H7 (cell line): ENCODE data around the gene VPS41. TPM values are rescaled to one million over a fixed set of nuclear protein-coding genes. Genes with fewer than 3 reads are reported as not detected.

ENCODE experiments used
- DNase-seq: peaks from one replicate; pipeline ENCODE4 v3.0.0; 2012
- H3K27me3 ChIP-seq: 2 replicates; pipeline ENCODE4 v1.6.0; 2011; ENCODE audit warnings: mild to moderate bottlenecking, low read length; ENCODE audit not compliant: control insufficient read depth, insufficient read depth
- H3K36me3 ChIP-seq: replicated peaks from 2 replicates; pipeline ENCODE4 v1.5.1; 2011; ENCODE audit warnings: low read length; ENCODE audit not compliant: control insufficient read depth, insufficient read depth
- H3K4me3 ChIP-seq: 2 replicates; pipeline ENCODE4 v1.5.1; 2011; ENCODE audit warnings: low read depth, mild to moderate bottlenecking, control low read depth, low read length, moderate library complexity; ENCODE audit not compliant: insufficient read depth
- total RNA-seq: library from RNA; depleted of rRNA; stranded (reverse); fragments of >200 nt; shearing (Covaris generic); gene quantifications from 2 replicates; pipeline ENCODE4 v1.2.3, GENCODE V29; 2014

Gene VPS41
- total RNA-seq, 1 experiment from 2014 or later = 12.3 TPM

DNA sequence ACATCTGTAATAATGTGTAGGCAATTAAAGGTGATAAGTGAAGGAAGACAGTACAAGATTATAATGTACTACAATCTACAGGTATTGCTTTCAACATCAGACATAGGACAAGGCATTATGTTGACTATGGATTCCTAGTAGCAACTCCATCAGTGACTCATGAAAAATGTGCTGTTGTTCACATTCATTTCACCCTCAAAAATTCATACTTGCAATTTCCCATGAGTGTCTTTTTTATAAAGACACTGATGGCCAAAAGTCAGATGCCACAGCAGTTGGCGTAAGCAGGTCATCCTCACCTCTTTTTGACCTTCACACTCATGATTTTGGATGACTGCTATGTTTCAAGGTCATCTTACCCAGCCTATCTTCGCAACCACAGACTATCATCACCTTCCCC is 177.8 kb downstream of the VPS41 start:
- DNase-seq = no peak
- H3K4me3 ChIP-seq = no peak overlapping the region
- H3K27me3 ChIP-seq = no peaks in the 10 kb centered on the region
- H3K36me3 ChIP-seq = no peaks in the 10 kb centered on the region

DNA sequence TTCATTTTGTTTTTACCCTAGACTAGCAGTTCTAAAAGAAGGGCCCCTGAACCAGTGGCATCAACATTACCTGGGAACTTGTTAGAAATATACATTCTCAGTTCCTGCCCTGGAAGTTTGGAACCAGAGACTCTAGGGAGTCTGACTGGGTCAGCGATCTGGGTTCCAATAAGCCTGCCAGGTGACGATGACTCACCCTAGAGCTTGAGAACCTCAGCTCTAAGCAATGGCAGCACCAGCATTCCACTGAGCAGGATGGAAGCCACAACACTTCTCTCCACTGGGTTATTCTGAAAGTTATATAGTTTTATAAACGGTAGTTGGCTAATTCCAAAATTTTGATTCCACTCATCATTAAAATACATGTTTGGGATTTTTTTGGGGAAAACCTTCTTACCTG is 180.8 kb downstream of the VPS41 start:
- Histone ChIP-seq H3K36me3 (peaks cover 2% of the 10 kb centered on the region), H3K4me3 (no peak overlapping the region), H3K27me3 (no peaks in the 10 kb centered on the region)
- no peak for DNase-seq

DNA sequence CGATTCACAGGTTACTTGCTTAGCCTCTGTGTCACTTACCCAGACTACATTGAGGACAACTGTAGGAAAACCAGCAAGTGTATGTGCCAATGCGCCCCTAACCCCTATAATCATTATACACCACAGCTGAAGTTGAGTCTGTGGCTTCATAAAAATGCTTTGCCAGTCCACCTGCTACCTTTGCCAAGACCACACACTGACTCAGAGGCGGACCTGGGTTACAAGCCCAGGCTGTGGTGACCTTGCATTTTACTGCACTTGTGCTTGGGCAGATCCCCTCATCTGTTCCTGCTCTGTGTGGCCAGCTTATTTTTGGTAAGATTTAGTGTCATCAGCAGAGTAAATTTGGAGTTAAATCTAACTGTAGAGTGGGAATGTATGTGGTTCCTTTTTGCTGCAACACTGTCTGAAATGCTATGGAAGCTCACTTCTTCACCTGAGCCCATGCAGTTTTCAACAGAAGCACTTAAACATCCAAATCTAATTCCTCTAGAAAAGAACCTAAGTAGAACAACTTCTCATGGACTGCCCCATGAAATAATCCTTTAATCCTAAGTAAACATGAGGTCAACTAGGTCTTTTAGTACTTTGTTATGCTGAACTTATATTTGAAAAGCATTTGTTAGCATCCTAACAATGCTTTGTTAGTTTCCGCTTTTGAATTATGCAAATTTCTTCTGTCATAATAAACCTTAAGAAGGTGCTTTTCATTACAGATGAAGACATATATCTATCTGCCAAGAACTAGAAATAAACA is 181.6 kb downstream of the VPS41 start:
- no peak overlapping the region for H3K4me3 ChIP-seq
- H3K36me3 ChIP-seq = peaks cover 2% of the 10 kb centered on the region
- no peak for DNase-seq
- H3K27me3 ChIP-seq = no peaks in the 10 kb centered on the region

DNA sequence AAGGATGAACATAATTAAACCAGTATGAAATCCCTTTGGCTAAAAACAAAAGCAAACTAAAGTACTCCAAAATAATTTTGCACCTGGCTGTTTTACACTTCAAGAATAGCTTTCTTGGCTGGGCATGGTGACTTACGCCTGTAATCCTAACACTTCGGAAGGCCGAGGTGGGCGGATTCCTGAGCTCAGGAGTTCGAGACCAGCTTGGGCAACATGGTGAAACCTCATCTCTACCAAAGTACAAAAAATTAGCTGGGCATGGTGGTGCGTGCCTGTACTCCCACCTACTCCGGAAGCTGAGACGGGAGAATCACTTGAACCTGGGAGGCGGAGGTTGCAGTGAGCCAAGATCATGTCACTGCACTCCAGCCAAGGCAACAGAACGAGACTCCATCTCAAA is 185.7 kb downstream of the VPS41 start:
- Histone ChIP-seq H3K36me3 (peaks cover 5% of the 10 kb centered on the region), H3K27me3 (no peaks in the 10 kb centered on the region), H3K4me3 (no peak overlapping the region)
- no peak for DNase-seq

DNA sequence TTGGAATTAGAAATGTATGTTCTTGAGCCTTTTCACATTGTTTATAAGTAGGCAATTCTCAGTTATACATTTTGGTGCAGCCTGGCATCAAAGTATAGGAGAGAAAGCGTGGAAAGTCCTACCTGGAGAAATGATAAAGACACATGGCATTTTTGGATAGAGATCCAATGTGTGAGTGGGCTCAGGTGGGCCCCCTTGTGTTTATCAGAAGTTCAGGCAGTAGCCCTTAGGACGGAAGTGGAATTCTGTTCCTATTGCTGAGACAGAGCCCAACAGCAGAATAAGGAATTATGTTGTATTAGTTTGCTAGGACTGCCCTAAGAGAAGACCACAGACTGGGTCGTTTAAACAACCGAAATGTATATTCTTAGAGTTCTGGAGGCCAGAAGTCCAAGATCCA is 192.6 kb downstream of the VPS41 start:
- Histone ChIP-seq H3K4me3 (no peak overlapping the region), H3K27me3 (no peaks in the 10 kb centered on the region), H3K36me3 (no peaks in the 10 kb centered on the region)
- DNase-seq = peak; percentile 35

DNA sequence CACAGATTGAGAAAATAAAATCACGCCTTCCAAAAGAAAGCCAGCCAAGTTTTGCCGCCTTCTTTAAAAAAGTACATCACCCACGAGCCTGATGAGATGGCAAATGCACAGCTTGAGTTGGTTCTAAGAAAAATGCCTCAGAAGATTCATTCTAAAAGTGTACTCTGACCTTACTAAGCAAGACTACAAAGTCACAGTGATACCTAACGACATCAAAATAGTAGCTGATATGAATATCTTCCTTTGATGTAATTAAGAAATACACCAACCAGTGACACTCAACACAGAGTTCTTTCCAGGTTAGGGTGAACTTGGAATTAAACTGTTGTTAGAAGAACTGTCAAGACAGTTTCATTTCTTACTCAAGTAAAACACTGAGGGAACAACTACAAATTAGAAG is 199.9 kb downstream of the VPS41 start:
- H3K27me3 ChIP-seq = no peaks in the 10 kb centered on the region
- H3K36me3 ChIP-seq = no peaks in the 10 kb centered on the region
- DNase-seq = no peak
- H3K4me3 ChIP-seq = no peak overlapping the region

DNA sequence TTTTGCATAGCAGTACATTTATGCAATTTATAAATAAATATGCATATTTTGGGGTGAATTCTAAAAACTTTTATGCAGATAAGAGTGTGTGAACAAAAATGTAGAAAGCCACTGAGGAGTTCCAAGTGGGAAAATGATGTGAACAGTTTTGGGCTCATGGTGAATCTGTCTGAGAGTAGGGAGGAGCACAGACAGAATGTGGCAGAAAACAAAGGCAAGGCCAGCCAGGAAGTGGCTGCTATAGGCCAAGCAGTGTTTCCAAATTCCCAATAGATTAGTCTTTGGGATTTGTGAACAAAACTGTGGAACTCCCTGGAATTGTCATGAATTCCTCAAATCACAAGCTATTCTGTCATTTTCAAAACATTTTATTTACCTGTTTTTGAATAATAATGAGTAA is 204.2 kb downstream of the VPS41 start:
- H3K36me3 ChIP-seq = no peaks in the 10 kb centered on the region
- no peak for DNase-seq
- no peaks in the 10 kb centered on the region for H3K27me3 ChIP-seq
- no peak overlapping the region for H3K4me3 ChIP-seq

DNA sequence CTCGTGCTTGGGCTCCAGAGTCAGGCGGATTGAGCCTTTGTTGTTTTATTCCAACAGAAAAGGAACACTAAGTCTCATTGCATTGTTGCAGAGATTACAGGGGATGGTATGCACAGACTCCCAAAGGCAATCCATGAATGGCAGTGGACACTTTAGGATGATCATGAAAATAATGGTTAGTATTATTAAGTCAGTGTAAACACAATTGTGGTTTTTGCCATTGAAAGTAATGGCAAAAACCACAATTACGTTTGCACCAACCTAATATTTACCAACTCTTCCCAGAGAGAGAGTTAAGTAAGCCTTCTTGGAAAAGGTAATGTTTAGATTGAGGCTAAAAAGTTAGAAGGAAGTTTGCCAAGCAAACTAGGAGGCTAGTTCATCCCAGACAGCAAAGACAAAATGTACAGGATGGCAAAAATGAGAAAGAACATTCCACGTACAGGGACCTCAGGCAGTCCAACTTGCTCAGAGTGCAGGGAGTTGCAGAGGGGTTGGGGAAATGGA is 204.9 kb downstream of the VPS41 start:
- Histone ChIP-seq H3K27me3 (no peaks in the 10 kb centered on the region), H3K36me3 (no peaks in the 10 kb centered on the region), H3K4me3 (no peak overlapping the region)
- DNase-seq = no peak

DNA sequence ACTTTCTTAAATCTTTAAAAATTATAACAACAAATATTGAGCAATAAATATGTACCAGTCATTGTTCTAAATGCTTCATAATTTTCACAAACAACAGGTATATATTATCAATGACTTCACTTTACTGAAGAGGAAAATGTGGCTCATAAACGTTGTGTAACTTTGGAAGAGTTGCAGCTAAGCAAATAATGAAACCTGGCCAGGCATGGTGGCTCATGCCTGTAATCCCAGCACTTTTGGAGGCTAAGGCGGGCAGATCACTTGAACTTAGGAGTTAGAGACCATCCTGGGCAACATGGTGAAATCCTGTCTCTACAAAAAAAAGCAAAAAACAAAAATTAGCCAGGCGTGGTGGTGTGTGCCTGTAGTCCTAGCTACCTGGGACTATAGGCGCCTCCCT is 205.9 kb downstream of the VPS41 start:
- H3K36me3 ChIP-seq = no peaks in the 10 kb centered on the region
- H3K4me3 ChIP-seq = no peak overlapping the region
- H3K27me3 ChIP-seq = no peaks in the 10 kb centered on the region
- DNase-seq = no peak

DNA sequence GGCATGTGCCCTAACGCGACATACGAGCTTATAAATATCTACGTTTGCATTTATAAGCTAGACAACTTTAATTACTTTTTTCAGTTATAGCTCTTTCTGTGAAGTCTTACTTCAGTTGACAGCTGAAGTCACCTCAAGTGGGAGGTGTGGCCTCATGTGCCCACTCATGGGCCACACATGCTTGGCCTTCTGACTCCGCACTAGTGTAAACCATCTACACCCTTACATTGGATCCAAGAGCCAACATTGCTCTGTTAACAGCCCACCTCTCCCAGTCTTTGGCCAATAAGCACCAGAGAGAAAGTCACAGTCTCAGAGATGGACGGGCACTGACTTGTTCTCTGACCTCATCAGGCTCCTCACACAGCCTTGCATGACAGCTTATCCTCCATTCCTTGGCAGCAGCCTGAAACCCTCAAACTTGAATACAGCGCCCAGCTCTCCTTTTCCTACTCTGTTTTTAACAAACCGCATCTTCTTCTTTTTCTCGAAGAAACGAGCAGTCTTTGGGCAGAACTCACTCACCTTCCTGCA is 206.9 kb downstream of the VPS41 start:
- Histone ChIP-seq H3K27me3 (no peaks in the 10 kb centered on the region), H3K36me3 (no peaks in the 10 kb centered on the region), H3K4me3 (no peak overlapping the region)
- DNase-seq = no peak

DNA sequence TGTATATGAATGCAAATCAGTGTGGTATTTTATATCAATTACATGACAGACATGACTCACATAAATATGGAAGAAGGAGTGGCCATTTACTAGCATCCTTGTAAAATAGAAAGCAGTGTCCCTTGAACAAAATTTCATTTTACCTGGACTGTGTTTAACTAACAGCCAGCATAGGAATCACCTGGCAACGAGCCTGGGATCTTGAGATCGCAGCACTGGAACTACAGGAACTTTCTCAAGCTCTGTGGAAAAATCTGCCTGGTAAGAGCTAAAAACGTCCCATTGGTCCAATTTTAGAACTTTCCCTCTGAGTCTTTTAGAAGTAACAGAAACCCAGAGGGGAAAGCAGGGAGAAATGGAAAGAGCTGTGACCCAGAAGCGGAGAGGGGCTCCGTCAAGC is 208.9 kb downstream of the VPS41 start:
- H3K4me3 ChIP-seq = no peak overlapping the region
- no peak for DNase-seq
- H3K27me3 ChIP-seq = no peaks in the 10 kb centered on the region
- H3K36me3 ChIP-seq = no peaks in the 10 kb centered on the region

DNA sequence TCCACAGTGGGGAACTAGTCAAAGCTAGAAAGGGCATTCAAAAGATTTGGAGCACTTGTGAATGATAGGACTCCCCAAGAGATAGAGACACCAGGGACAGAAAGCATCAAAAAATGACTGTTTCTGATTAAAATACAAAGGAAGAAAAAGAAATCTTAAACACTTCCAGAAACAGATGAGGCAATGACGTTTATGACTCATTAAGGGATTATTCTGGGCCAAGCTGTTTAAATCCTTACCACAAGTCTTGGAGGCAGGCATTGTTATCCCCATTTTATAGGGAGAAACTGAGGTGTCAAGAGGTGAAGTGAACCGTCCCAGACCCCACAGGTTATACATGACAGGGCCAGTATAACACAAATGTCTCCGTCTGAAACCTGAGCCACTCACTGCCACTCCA is 209.5 kb downstream of the VPS41 start:
- Histone ChIP-seq H3K4me3 (no peak overlapping the region), H3K36me3 (no peaks in the 10 kb centered on the region), H3K27me3 (no peaks in the 10 kb centered on the region)
- DNase-seq = no peak

DNA sequence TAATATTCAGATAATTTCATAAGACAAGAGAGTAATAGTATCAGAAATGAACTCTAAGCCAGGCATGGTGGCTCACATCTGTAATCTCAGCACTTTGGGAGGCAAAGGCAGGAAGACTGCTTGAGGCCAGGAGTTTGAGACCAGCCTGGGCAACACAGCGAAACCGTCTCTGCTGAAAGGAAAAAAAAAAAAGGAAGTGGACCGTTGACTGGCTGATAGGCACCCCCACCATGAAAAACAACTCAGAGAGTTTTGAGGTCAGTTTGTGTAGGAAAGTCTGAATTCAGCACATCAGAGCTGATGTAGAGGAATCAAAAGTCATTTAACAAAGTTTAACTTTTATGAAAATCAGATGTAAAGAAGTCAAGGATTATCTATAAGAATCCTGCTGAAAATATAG is 214.7 kb downstream of the VPS41 start:
- Histone ChIP-seq H3K27me3 (no peaks in the 10 kb centered on the region), H3K36me3 (no peaks in the 10 kb centered on the region), H3K4me3 (no peak overlapping the region)
- no peak for DNase-seq

DNA sequence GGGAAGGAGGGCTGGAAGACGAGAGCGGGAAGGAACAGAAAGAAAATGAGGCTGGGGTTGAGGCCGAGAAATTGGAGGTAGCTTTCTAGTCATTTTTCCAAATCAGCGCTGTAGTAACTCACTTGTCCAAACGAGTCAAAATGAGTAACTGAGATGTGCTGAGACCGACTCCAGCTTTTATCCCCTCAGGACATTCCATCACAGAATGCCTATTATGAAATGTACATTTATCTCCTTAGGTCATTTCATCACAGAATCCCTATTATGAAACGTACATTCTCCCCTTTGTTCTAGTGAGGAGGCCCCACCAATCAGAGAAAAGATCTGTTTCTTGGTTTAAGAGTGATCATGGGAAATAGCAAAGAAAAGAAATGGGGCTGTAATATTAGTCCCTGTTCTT is 222.1 kb downstream of the VPS41 start:
- DNase-seq = no peak
- no peaks in the 10 kb centered on the region for H3K27me3 ChIP-seq
- H3K36me3 ChIP-seq = no peaks in the 10 kb centered on the region
- H3K4me3 ChIP-seq = no peak overlapping the region

DNA sequence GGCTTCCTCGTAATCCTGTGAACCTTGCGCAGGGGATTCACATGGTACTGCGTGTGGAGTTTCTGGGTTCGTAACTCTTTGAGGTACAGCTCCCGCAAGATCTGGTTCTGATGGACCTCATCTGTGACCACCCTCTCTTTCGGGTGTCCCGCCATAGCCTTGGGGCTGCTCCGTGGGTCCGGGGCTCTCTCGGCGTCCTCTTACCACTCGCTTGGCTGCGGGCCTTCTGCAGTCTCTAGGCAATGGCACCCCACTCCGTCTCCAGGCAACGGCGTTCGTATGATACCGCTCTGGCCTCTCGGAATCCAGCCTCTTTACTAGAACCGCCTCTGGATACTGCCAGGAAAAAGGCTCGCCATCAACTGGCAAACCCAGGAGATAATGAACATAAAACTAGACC is 223.1 kb downstream of the VPS41 start:
- no peaks in the 10 kb centered on the region for H3K36me3 ChIP-seq
- no peak for DNase-seq
- no peaks in the 10 kb centered on the region for H3K27me3 ChIP-seq
- H3K4me3 ChIP-seq = no peak overlapping the region
